ENCODE measurements around the gene DDX54. TPM values are rescaled to one million over a fixed set of nuclear protein-coding genes. Genes with fewer than 3 reads are reported as not detected.
A peak's percentile ranks its signal among the peaks of the same experiment; 100 is the strongest.

DDX54 gene
- total and polyA plus RNA-seq, 2 of the 8 experiments (the other 6 are each of a cell fraction or from before 2014, with no cell fraction given), result 64.9 to 113 TPM

- no peak for TF ChIP-seq HDAC2 (IDR thresholded peaks at IDR 0.05; ENCODE audit: borderline replicate concordance in 1 of 2, low read depth in 2 of 2, low read length in 2 of 2)
- TF ChIP-seq ASH2L (IDR thresholded peaks at IDR 0.05; ENCODE audit: low read length), result peak; percentile 44
- no peak for TF ChIP-seq TCF12 (IDR thresholded peaks at IDR 0.05; ENCODE audit: low read depth, low read length)
- TF ChIP-seq NANOG (IDR thresholded peaks at IDR 0.05; ENCODE audit: insufficient read depth, low read depth, low read length, poor library complexity, severe bottlenecking), result no peak
- no peak for TF ChIP-seq RBBP5 (IDR thresholded peaks at IDR 0.05; ENCODE audit: borderline replicate concordance, low read depth, low read length)
- TF ChIP-seq EGR1 (IDR thresholded peaks at IDR 0.05; ENCODE audit: borderline replicate concordance, low read depth, low read length), result 0 out of 2 replicates have a peak, but pooled peaks have one; percentile 3
- TF ChIP-seq KDM5A (IDR thresholded peaks at IDR 0.05; ENCODE audit: low read length), result no peak
- TF ChIP-seq POU5F1 (IDR thresholded peaks at IDR 0.05; ENCODE audit: low read depth, low read length), result no peak
- TF ChIP-seq TEAD4 (IDR thresholded peaks at IDR 0.05; ENCODE audit: low read depth, low read length), result no peak
- no peak for TF ChIP-seq TAF7 (optimal IDR thresholded peaks at IDR 0.05; ENCODE audit: borderline replicate concordance, low read depth, low read length)
- TF ChIP-seq RAD21 (IDR thresholded peaks at IDR 0.05 in 1 of 2, conservative IDR thresholded peaks at IDR 0.05 in 1 of 2; ENCODE audit: low read depth in 2 of 2, low read length in 2 of 2), result peak in 1 of 2 experiments; percentile 39; a peak in 2 of 4 replicates
- TF ChIP-seq JUND (IDR thresholded peaks at IDR 0.05; ENCODE audit: low read length), result no peak
- TF ChIP-seq BACH1 (IDR thresholded peaks at IDR 0.05; ENCODE audit: low read length), result no peak
- no peak for TF ChIP-seq SAP30 (IDR thresholded peaks at IDR 0.05; ENCODE audit: insufficient read depth, insufficient replicate concordance, low read length)
- peak; percentile 52 for TF ChIP-seq KDM4A (IDR thresholded peaks at IDR 0.05; ENCODE audit: low read depth, low read length, severe bottlenecking)
- TF ChIP-seq POLR2AphosphoS5 (IDR thresholded peaks at IDR 0.05; ENCODE audit: low read depth, low read length), result no peak
- no peak for TF ChIP-seq PHF8 (conservative IDR thresholded peaks at IDR 0.05; ENCODE audit: low read depth, low read length)
- no peak for TF ChIP-seq SIX5 (IDR thresholded peaks at IDR 0.05; ENCODE audit: low read depth, low read length)
- TF ChIP-seq USF2 (IDR thresholded peaks at IDR 0.05; ENCODE audit: low read length), result 0 out of 2 replicates have a peak, but pooled peaks have one; percentile 23
- 0 out of 3 replicates have a peak, but pooled peaks of 1 of the 2 experiments have one; percentile 25 for TF ChIP-seq POLR2A (IDR thresholded peaks at IDR 0.05; ENCODE audit: control extremely low read depth in 1 of 2, low read depth in 2 of 2, low read length in 2 of 2)
- TF ChIP-seq FOSL1 (IDR thresholded peaks at IDR 0.05; ENCODE audit: insufficient read depth, low read depth, low read length), result no peak
- no peak for TF ChIP-seq SRF (IDR thresholded peaks at IDR 0.05; ENCODE audit: low read depth, low read length)
These were observed 49.8 kb downstream of the DDX54 start, which contains the start of gene RASAL1 (continued) for GRCh38 chr12:113135178-113136127.
